ENCODE measurements around the gene NCEH1.
"Not testable (repeated sequence)": the region's sequence is repeated elsewhere in the genome, so short reads cannot be mapped to it uniquely, and the experiment has no call there.

The NCEH1 gene

GRCh38 chr3:172707967-172708366, 2.9 kb downstream of the NCEH1 start:
- 100% methylated on average over 1 of the region's 1 CpG; no CpG with 5 or more reads in 1 of the 2 experiments for WGBS, 2 experiments (ENCODE audit: insufficient coverage in 2 of 2)
- Histone ChIP-seq H3K27ac (ENCODE audit: low read depth, low read length, severe bottlenecking) (no peak overlapping the region), H3K36me3 (ENCODE audit: control insufficient read depth, insufficient read depth, low read length) (no peaks in the 10 kb centered on the region), H3K4me1 (ENCODE audit: control insufficient read depth, insufficient read depth, low read length, poor library complexity, severe bottlenecking) (no peaks in the 10 kb centered on the region), H3K4me3 (ENCODE audit: extremely low read depth, insufficient read depth, low read length, poor library complexity, severe bottlenecking) (no peak overlapping the region), H3K9me3 (ENCODE audit: control insufficient read depth, low read length) (no peaks in the 10 kb centered on the region)

GRCh38 chr3:172707030-172707429, 3.8 kb downstream of the NCEH1 start:
- WGBS, 2 experiments (ENCODE audit: insufficient coverage in 2 of 2): 89 to 90% methylated on average over 1 to 2 of the region's 2 CpGs
- no peak overlapping the region for H3K27ac ChIP-seq (ENCODE audit: low read depth, low read length, severe bottlenecking)
- no peaks in the 10 kb centered on the region for H3K4me1 ChIP-seq (ENCODE audit: control insufficient read depth, insufficient read depth, low read length, poor library complexity, severe bottlenecking)
- H3K4me3 ChIP-seq (ENCODE audit: extremely low read depth, insufficient read depth, low read length, poor library complexity, severe bottlenecking): no peak overlapping the region
- no peaks in the 10 kb centered on the region for H3K36me3 ChIP-seq (ENCODE audit: control insufficient read depth, insufficient read depth, low read length)
- no peaks in the 10 kb centered on the region for H3K9me3 ChIP-seq (ENCODE audit: control insufficient read depth, low read length)

GRCh38 chr3:172705170-172705569, 5.7 kb downstream of the NCEH1 start:
- H3K4me3 ChIP-seq (ENCODE audit: extremely low read depth, insufficient read depth, low read length, poor library complexity, severe bottlenecking): no peak overlapping the region

GRCh38 chr3:172704001-172704400, 6.9 kb downstream of the NCEH1 start:
- H3K4me3 ChIP-seq (ENCODE audit: extremely low read depth, insufficient read depth, low read length, poor library complexity, severe bottlenecking): no peak overlapping the region
- H3K4me1 ChIP-seq (ENCODE audit: control insufficient read depth, insufficient read depth, low read length, poor library complexity, severe bottlenecking): no peaks in the 10 kb centered on the region
- no peaks in the 10 kb centered on the region for H3K36me3 ChIP-seq (ENCODE audit: control insufficient read depth, insufficient read depth, low read length)
- H3K27ac ChIP-seq (ENCODE audit: low read depth, low read length, severe bottlenecking): no peak overlapping the region
- no peaks in the 10 kb centered on the region for H3K9me3 ChIP-seq (ENCODE audit: control insufficient read depth, low read length)
- WGBS, 2 experiments (ENCODE audit: insufficient coverage in 2 of 2): no CpG with 5 or more reads among the region's 1 CpG

More at GRCh38 chr3:172705170-172705569, 5.7 kb downstream of the NCEH1 start:
- H3K36me3 ChIP-seq (ENCODE audit: control insufficient read depth, insufficient read depth, low read length): no peaks in the 10 kb centered on the region
- WGBS, 2 experiments (ENCODE audit: insufficient coverage in 2 of 2): 94 to 96% methylated on average over 4 of the region's 4 CpGs
- H3K4me1 ChIP-seq (ENCODE audit: control insufficient read depth, insufficient read depth, low read length, poor library complexity, severe bottlenecking): no peaks in the 10 kb centered on the region
- no peaks in the 10 kb centered on the region for H3K9me3 ChIP-seq (ENCODE audit: control insufficient read depth, low read length)
- no peak overlapping the region for H3K27ac ChIP-seq (ENCODE audit: low read depth, low read length, severe bottlenecking)

- H3K36me3 ChIP-seq (ENCODE audit: control insufficient read depth, insufficient read depth, low read length); H3K4me3 ChIP-seq (ENCODE audit: extremely low read depth, insufficient read depth, low read length, poor library complexity, severe bottlenecking); H3K4me1 ChIP-seq (ENCODE audit: control insufficient read depth, insufficient read depth, low read length, poor library complexity, severe bottlenecking); H3K9me3 ChIP-seq (ENCODE audit: control insufficient read depth, low read length); H3K27ac ChIP-seq (ENCODE audit: low read depth, low read length, severe bottlenecking): not testable (repeated sequence)
- WGBS, 2 experiments (ENCODE audit: insufficient coverage in 2 of 2): 90% methylated on average over 2 of the region's 3 CpGs; no CpG with 5 or more reads in 1 of the 2 experiments
Observed at GRCh38 chr3:172702731-172703130, 8.1 kb downstream of the NCEH1 start.

- WGBS, 2 experiments (ENCODE audit: insufficient coverage in 2 of 2): 94 to 100% methylated on average over 1 to 2 of the region's 3 CpGs
- no peaks in the 10 kb centered on the region for H3K9me3 ChIP-seq (ENCODE audit: control insufficient read depth, low read length)
- no peak overlapping the region for H3K4me3 ChIP-seq (ENCODE audit: extremely low read depth, insufficient read depth, low read length, poor library complexity, severe bottlenecking)
- H3K27ac ChIP-seq (ENCODE audit: low read depth, low read length, severe bottlenecking): no peak overlapping the region
- H3K4me1 ChIP-seq (ENCODE audit: control insufficient read depth, insufficient read depth, low read length, poor library complexity, severe bottlenecking): no peaks in the 10 kb centered on the region
- H3K36me3 ChIP-seq (ENCODE audit: control insufficient read depth, insufficient read depth, low read length): no peaks in the 10 kb centered on the region
Observed at GRCh38 chr3:172702256-172702655, 8.6 kb downstream of the NCEH1 start.

GRCh38 chr3:172701751-172702150, 9.1 kb downstream of the NCEH1 start:
- Histone ChIP-seq H3K4me3 (ENCODE audit: extremely low read depth, insufficient read depth, low read length, poor library complexity, severe bottlenecking) (no peak overlapping the region), H3K36me3 (ENCODE audit: control insufficient read depth, insufficient read depth, low read length) (no peaks in the 10 kb centered on the region), H3K4me1 (ENCODE audit: control insufficient read depth, insufficient read depth, low read length, poor library complexity, severe bottlenecking) (no peaks in the 10 kb centered on the region), H3K9me3 (ENCODE audit: control insufficient read depth, low read length) (no peaks in the 10 kb centered on the region), H3K27ac (ENCODE audit: low read depth, low read length, severe bottlenecking) (no peak overlapping the region)
- WGBS, 2 experiments (ENCODE audit: insufficient coverage in 2 of 2): 94 to 95% methylated on average over 2 to 3 of the region's 3 CpGs

- no peaks in the 10 kb centered on the region for H3K9me3 ChIP-seq (ENCODE audit: control insufficient read depth, low read length)
- WGBS, 2 experiments (ENCODE audit: insufficient coverage in 2 of 2): 100% methylated on average over 1 of the region's 1 CpG
- no peaks in the 10 kb centered on the region for H3K36me3 ChIP-seq (ENCODE audit: control insufficient read depth, insufficient read depth, low read length)
- no peak overlapping the region for H3K4me3 ChIP-seq (ENCODE audit: extremely low read depth, insufficient read depth, low read length, poor library complexity, severe bottlenecking)
- H3K4me1 ChIP-seq (ENCODE audit: control insufficient read depth, insufficient read depth, low read length, poor library complexity, severe bottlenecking): no peaks in the 10 kb centered on the region
- H3K27ac ChIP-seq (ENCODE audit: low read depth, low read length, severe bottlenecking): no peak overlapping the region
Observed at GRCh38 chr3:172700936-172701455, 9.9 kb downstream of the NCEH1 start.

- H3K27ac ChIP-seq (ENCODE audit: low read depth, low read length, severe bottlenecking): no peak overlapping the region
- WGBS, 2 experiments (ENCODE audit: insufficient coverage in 2 of 2): no CpG with 5 or more reads among the region's 1 CpG
- no peak overlapping the region for H3K4me3 ChIP-seq (ENCODE audit: extremely low read depth, insufficient read depth, low read length, poor library complexity, severe bottlenecking)
- H3K9me3 ChIP-seq (ENCODE audit: control insufficient read depth, low read length): no peaks in the 10 kb centered on the region
- H3K36me3 ChIP-seq (ENCODE audit: control insufficient read depth, insufficient read depth, low read length): no peaks in the 10 kb centered on the region
- no peaks in the 10 kb centered on the region for H3K4me1 ChIP-seq (ENCODE audit: control insufficient read depth, insufficient read depth, low read length, poor library complexity, severe bottlenecking)
Observed at GRCh38 chr3:172700256-172700655, 10.6 kb downstream of the NCEH1 start.

- 92 to 93% methylated on average over 7 of the region's 7 CpGs for WGBS, 2 experiments (ENCODE audit: insufficient coverage in 2 of 2)
Observed at GRCh38 chr3:172699031-172699430, 11.8 kb downstream of the NCEH1 start.

GRCh38 chr3:172698631-172699030, 12.2 kb downstream of the NCEH1 start:
- H3K4me3 ChIP-seq (ENCODE audit: extremely low read depth, insufficient read depth, low read length, poor library complexity, severe bottlenecking): no peak overlapping the region
- 73 to 97% methylated on average over 2 to 4 of the region's 6 CpGs for WGBS, 2 experiments (ENCODE audit: insufficient coverage in 2 of 2)
- no peaks in the 10 kb centered on the region for H3K36me3 ChIP-seq (ENCODE audit: control insufficient read depth, insufficient read depth, low read length)
- H3K9me3 ChIP-seq (ENCODE audit: control insufficient read depth, low read length): no peaks in the 10 kb centered on the region
- no peaks in the 10 kb centered on the region for H3K4me1 ChIP-seq (ENCODE audit: control insufficient read depth, insufficient read depth, low read length, poor library complexity, severe bottlenecking)
- H3K27ac ChIP-seq (ENCODE audit: low read depth, low read length, severe bottlenecking): no peak overlapping the region

More at GRCh38 chr3:172699031-172699430, 11.8 kb downstream of the NCEH1 start:
- Histone ChIP-seq H3K27ac (ENCODE audit: low read depth, low read length, severe bottlenecking) (no peak overlapping the region), H3K4me3 (ENCODE audit: extremely low read depth, insufficient read depth, low read length, poor library complexity, severe bottlenecking) (no peak overlapping the region), H3K9me3 (ENCODE audit: control insufficient read depth, low read length) (no peaks in the 10 kb centered on the region), H3K4me1 (ENCODE audit: control insufficient read depth, insufficient read depth, low read length, poor library complexity, severe bottlenecking) (no peaks in the 10 kb centered on the region), H3K36me3 (ENCODE audit: control insufficient read depth, insufficient read depth, low read length) (no peaks in the 10 kb centered on the region)
